Peyer's patch (tissue), 4 donors: ENCODE measurements around the gene RBMS1.

Source experiments
- POLR2A ChIP-seq, 2 donors: fragments of 450-650 bp; IDR thresholded peaks; one replicate each; pipeline ENCODE4 v1.5.1; 2017; ENCODE audit warnings: antibody characterized with exemption in 2 of 2, mild to moderate bottlenecking in 2 of 2, moderate library complexity in 2 of 2
- TF ChIP-seq, protein P1 (sequence below), 6 experiments: fragments of 450-650 bp in 4 of 6; fragments of 200-600 bp in 2 of 6; sonication (generic) in 1 of 6; IDR thresholded peaks; one replicate each; pipeline ENCODE4 v1.5.1; 2017 to 2019; ENCODE audit warnings: antibody characterized with exemption in 6 of 6, mild to moderate bottlenecking in 3 of 6, moderate library complexity in 1 of 6

DNA sequence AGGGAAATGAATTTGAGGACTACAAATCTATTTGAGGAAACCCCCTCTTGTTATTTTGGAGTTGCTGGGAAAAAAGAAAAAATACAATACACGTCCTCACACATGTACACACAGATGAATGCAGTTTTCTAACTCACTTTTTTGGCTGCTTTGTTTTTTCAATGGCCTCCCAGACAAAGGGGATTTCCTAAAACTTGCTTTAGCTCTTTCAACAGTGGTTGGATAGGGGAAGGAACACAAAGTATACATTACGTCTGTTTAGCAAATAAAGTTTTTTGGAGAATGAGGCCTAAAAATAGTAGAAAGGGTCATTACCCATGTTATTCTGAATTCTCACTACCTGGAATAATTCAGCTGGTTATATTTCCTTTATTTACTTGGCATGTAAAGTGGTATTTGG lies 168.2 kb downstream of the RBMS1 start:
- TF ChIP-seq, protein P1, sequence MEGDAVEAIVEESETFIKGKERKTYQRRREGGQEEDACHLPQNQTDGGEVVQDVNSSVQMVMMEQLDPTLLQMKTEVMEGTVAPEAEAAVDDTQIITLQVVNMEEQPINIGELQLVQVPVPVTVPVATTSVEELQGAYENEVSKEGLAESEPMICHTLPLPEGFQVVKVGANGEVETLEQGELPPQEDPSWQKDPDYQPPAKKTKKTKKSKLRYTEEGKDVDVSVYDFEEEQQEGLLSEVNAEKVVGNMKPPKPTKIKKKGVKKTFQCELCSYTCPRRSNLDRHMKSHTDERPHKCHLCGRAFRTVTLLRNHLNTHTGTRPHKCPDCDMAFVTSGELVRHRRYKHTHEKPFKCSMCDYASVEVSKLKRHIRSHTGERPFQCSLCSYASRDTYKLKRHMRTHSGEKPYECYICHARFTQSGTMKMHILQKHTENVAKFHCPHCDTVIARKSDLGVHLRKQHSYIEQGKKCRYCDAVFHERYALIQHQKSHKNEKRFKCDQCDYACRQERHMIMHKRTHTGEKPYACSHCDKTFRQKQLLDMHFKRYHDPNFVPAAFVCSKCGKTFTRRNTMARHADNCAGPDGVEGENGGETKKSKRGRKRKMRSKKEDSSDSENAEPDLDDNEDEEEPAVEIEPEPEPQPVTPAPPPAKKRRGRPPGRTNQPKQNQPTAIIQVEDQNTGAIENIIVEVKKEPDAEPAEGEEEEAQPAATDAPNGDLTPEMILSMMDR (IDR thresholded peaks at IDR 0.05) = no peak
- no peak for TF ChIP-seq POLR2A (IDR thresholded peaks at IDR 0.05)
